ENCODE results near the gene ACIN1.

DNA sequence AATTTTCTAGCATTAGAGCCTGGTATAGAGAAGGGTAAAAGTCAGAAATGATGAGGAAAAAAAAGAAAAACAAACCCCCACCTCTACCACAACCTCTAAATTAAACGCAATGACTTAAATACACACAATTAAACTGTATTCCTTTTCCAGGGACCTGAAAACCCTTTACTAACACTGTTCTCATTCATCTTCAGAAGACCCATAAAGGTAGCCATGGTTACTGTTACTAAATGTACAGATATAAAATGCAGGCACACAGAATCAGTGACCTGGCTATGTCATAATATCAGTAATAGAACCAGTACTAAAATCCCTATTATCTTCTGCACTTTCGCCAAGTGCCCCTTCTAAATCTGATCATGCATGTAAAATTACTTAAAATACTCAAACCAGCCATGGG lies 1.4 kb downstream of the ACIN1 start:
- no peak for TF ChIP-seq EZH2 (IDR thresholded peaks at IDR 0.05)
- no peak for TF ChIP-seq POLR2AphosphoS5 (IDR thresholded peaks at IDR 0.05; ENCODE audit: borderline replicate concordance, low read depth, low read length)
- TF ChIP-seq FOXP2 (optimal IDR thresholded peaks at IDR 0.05; ENCODE audit: control extremely low read depth, extremely low read length, insufficient read depth), result no peak
